T follicular helper cell (primary cell): ENCODE measurements around the gene SLC35E1.
A peak's percentile ranks its signal among the peaks of the same experiment; 100 is the strongest.
"Not testable (repeated sequence)": the region's sequence is repeated elsewhere in the genome, so short reads cannot be mapped to it uniquely, and the experiment has no call there.

Source experiments
- DNase-seq: peaks from one replicate; pipeline ENCODE4 v3.0.0-alpha.2; 2020; ENCODE audit warnings: low read depth

SLC35E1 gene

GRCh38 chr19:16581971-16582343 is 9.7 kb upstream of the SLC35E1 start:
- DNase-seq = no peak

DNA sequence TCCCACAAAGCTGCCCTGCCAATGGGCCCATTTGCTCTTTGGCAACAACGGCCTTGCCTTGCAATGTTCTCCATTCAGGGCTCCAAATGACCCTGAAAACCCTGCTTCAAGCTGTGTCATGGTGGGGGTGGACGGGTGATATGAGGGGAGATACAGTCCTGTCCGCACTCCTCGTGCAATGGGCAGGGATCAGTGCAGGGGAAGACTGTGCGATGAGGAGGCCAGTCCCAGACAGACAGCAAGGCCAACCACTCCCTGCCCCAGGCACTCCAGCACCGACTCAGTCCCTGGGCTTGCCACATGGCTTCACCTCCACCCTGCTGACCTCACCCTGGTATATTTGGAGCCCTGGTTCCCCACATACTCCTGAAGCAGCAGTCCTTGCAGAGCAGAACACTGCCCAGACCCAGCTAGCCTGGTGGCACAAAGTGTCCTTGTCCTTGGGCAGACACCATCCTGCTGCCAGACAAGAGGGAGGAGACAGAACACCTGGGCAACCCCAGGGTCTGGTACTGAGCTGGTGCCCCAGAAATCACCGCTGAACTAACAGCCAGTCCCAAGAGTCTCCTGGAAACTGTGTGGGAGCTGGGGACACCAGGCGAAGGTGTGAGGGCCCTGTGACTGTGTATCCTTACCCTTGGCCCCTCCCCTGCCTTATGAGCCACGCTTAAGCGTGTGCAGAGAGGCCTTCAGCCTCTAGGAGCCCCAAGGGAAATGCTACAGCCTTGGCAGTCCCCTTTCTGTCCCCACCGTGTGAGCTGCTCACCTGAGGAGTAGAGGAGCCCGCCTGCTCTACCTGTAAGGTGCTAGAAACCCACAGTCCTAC is 9.1 kb upstream of the SLC35E1 start:
- DNase-seq = no peak

- DNase-seq = no peak
Observed at GRCh38 chr19:16579381-16579780, 7.2 kb upstream of the SLC35E1 start.

- DNase-seq = no peak
Observed at GRCh38 chr19:16577531-16577985, 5.3 kb upstream of the SLC35E1 start.

- no peak for DNase-seq
Observed at GRCh38 chr19:16576690-16577530, 4.7 kb upstream of the SLC35E1 start.

DNA sequence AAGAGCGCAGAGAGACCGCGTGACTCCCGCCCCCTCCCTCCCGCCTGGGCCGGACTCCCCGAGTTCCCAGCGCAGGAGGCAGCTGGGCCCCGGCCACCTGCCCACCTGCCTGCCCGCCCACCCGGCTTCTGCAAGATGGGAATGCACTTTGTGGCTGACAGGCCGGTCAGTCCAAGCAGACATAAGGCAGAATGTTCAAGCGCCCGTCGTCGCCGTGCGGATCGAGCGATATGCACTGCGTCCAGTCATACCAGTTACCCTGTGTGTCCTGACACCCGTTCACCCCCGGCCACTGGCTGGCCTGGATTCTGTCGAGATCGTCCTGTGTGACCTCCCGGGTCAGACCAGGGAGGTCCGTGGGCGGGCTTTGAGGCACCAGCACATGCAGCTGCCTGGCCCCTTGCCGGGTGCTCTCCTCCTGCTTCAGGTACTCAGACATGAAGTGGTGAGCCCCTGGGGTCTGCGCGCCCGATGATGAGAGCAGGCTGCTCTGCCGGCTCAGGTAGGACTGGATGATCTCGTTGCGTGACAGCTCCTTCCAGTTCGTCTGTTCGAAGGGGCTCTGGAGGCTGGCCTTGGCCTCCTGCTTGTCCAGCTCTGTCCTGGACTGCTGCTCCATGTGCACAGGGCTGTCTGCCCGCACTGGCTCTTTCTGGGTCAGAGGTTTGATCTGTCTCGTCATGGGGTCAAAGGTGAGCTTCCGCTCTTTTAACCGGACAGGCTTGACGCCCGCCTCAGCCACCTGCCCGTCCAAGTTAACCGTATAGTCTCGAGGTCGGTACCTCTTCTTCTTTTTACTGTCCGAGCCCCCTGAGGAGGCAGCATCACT is 3.9 kb upstream of the SLC35E1 start:
- no peak for DNase-seq

GRCh38 chr19:16575282-16575681 is 3.1 kb upstream of the SLC35E1 start:
- DNase-seq = no peak

GRCh38 chr19:16573925-16574324 is 1.7 kb upstream of the SLC35E1 start:
- no peak for DNase-seq

DNA sequence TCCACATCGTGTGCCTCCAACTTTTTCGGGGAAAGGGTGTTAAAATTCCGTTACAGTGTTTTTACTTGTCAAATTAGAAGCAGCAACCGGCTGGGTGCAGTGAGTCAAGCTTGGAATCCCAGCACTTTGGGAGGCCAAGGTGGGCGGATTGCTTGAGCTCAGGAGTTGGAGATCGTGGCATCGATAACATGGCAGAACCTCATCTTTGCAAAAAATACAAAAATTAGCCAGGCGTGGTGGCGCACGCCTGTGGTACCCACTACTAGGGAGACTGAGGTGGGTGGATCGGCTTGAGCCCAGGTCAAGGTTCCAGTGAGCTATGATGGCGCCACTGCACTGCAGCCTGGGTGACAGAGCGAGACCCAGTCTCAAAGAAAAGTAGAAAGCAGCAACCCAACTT is 1.1 kb upstream of the SLC35E1 start:
- DNase-seq = no peak

- no peak for DNase-seq
Observed at GRCh38 chr19:16571822-16572331, 338 bp downstream of the SLC35E1 start.

DNA sequence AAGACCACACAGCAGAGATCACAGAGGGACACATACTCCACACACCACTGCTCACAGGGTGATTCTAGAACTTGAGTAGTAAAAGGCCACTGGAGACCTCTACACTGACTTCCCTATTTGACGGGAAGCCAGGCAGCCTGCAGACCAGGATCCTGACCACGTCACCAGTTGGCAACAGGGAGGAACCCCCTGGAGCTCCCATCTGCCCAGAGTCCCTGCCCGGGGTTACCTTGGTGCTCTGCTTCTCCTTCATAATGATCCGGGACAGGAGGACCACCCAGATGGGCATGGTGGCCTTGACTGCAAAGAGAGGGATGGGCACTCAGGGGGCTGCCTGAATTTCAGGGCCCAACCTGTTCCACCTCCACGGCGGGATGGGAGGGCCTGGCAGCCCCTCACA is 932 bp downstream of the SLC35E1 start:
- DNase-seq = no peak

DNA sequence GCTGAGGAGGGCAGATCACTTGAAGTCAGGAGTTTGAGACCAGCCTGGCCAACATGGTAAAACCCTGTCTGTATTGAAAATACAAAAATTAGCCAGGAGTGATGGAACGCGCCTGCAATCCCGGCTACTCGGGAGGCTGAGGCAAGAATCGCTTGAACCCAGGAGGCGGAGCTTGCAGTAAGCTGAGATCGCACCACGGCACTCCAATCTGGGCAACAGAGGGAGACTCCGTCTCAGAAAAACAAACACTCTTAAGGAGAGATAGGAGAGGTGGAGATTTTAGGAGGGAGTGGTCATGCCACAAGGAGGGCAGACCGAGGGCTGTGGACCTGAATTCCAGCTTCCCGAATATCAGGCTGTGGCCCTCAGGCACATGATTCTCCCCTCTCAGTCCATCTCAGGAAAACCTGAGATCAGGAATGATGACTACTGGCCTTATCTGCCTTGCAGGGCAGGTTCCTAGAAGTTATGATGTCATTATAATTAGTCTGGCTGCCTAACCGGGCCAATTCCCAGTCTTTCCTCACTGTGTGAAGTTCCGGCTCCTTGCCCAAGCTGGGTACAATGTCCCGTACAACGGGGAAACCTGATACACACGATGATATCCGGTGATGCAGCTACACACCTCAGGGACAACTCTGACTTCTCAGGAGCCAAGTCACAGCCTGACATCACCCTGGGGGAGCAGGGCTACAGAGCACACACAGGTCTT is 2.5 kb downstream of the SLC35E1 start:
- DNase-seq = no peak

DNA sequence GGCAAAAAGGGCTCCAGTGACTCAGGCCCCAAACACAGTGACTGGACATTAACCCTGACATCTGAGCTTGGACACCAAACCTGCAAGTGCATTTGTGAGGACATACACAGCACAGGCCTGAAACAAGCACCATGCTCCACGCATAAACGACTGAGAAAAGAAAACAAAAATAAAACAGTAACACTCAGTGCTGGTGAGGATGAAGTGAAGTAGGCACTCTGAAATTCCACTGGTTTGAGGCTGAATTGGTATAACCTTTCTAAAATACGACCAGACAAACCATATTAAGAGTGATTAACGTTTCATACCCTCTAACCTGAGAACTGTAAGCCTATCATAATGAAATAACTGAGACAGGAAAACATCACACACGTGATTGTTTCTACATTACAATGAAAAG is 5.5 kb downstream of the SLC35E1 start:
- no peak for DNase-seq

DNA sequence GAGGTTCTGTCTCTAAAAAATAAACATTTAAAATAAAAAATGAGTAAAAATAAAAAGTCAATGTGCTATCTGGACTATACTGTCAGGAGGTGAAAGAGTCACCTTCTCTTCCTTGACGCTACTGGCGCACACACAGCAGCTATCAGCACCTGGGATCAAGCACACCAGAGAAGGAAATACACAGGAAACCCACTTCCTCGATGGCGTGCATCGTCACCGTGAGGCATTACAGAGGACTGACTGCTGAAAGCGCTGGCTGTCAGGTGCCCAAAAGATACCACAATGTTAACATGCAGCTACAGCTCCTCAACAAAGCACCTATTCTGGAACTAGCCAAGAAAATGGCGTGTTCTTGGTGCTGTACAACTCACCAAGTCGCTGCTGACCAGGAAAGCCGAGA is 6.1 kb downstream of the SLC35E1 start:
- DNase-seq = peak; percentile 85

DNA sequence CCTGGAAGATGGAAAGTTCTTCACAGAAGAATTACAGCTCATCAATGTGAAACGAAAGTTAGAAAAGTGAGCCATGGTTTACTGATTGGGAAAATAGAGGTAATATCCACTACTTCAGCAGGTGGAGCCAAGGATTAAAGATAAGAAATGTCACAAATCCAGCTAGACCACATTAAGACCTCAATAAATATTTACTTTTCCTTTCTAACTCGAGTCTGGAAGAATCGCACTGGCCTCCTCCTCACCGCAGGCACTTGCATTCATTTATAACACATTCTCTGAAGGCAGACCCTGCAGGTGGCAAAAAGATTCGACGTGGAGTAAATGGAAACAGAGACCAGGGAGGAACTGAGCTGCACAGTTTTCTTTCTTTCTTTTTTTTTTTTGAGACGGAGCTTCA is 7.4 kb downstream of the SLC35E1 start:
- DNase-seq = no peak

GRCh38 chr19:16562608-16563025 is 9.6 kb downstream of the SLC35E1 start:
- DNase-seq = no peak

- no peak for DNase-seq
Observed at GRCh38 chr19:16561382-16561781, 10.8 kb downstream of the SLC35E1 start.

DNA sequence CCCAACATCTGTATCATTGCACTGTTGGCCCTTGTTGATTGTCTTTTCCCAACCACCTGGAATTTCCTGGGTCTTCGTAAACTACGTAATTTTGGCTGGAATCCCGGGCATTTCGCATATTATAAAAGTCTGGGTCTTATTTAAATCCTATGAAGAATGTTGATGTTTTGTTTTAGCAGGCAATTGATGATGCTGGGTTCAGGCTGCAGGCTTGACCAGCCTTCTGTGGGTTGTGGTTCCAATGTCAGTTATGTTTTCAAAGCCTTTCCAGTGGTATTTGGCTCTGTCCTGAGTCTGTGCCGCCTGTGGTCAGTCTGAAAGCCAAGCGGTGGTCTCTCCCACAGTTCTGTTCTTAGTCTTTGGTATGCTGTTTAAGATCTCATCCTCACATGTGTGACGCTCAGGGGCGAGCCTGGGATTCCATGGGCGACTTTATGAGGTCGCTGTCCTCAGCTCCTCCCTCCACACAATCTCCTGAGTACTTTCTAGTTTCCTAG is 12.4 kb downstream of the SLC35E1 start:
- DNase-seq = no peak

GRCh38 chr19:16554776-16555175 is 17.4 kb downstream of the SLC35E1 start:
- DNase-seq = no peak

- not testable (repeated sequence) for DNase-seq
Observed at GRCh38 chr19:16551902-16552301, 20.3 kb downstream of the SLC35E1 start.

- DNase-seq = no peak
Observed at GRCh38 chr19:16548956-16549355, 23.3 kb downstream of the SLC35E1 start.
